NK-92 (cell line): ENCODE results near the gene GIPR.
"Not testable (repeated sequence)": the region's sequence is repeated elsewhere in the genome, so short reads cannot be mapped to it uniquely, and the experiment has no call there.

Experiments
- DNase-seq: peaks from one replicate; lab custom pipeline; 2025; ENCODE audit not compliant: unreplicated experiment; lab: John Stamatoyannopoulos, UW

Gene GIPR

GRCh38 chr19:45645631-45646344, 22.2 kb upstream of the GIPR start:
- no peak for DNase-seq

- no peak for DNase-seq
Measured at GRCh38 chr19:45646345-45646698, 21.7 kb upstream of the GIPR start.

- DNase-seq = no peak
Measured at GRCh38 chr19:45650722-45651121, 17.3 kb upstream of the GIPR start.

- DNase-seq = no peak
Measured at GRCh38 chr19:45653634-45654033, 14.4 kb upstream of the GIPR start.

- DNase-seq = no peak
Measured at GRCh38 chr19:45655073-45655472, 12.9 kb upstream of the GIPR start.

GRCh38 chr19:45657520-45658167, 10.4 kb upstream of the GIPR start:
- DNase-seq = no peak

- DNase-seq = no peak
Measured at GRCh38 chr19:45659096-45659729, 8.8 kb upstream of the GIPR start.

- no peak for DNase-seq
Measured at GRCh38 chr19:45660636-45661035, 7.4 kb upstream of the GIPR start.

GRCh38 chr19:45663800-45664199, 4.2 kb upstream of the GIPR start:
- no peak for DNase-seq

- no peak for DNase-seq
Measured at GRCh38 chr19:45664575-45664974, 3.4 kb upstream of the GIPR start.

- no peak for DNase-seq
Measured at GRCh38 chr19:45668342-45668871, 386 bp downstream of the GIPR start.

- DNase-seq = no peak
Measured at GRCh38 chr19:45670670-45671453, 2.8 kb downstream of the GIPR start.

- no peak for DNase-seq
Measured at GRCh38 chr19:45674946-45675345, 6.9 kb downstream of the GIPR start.

GRCh38 chr19:45676851-45677263, 8.8 kb downstream of the GIPR start:
- DNase-seq = no peak

- no peak for DNase-seq
Measured at GRCh38 chr19:45677351-45678230, 9.6 kb downstream of the GIPR start.

- DNase-seq = no peak
Measured at GRCh38 chr19:45681391-45682015, 13.5 kb downstream of the GIPR start.

GRCh38 chr19:45682117-45682516, 14.1 kb downstream of the GIPR start:
- DNase-seq = no peak

GRCh38 chr19:45682908-45683307, 14.9 kb downstream of the GIPR start:
- no peak for DNase-seq

- not testable (repeated sequence) for DNase-seq
Measured at GRCh38 chr19:45685045-45685444, 17.0 kb downstream of the GIPR start.

GRCh38 chr19:45687599-45687998, 19.6 kb downstream of the GIPR start:
- no peak for DNase-seq
